Muscle of leg (tissue), 11 donors: ENCODE data around the gene RAB11FIP3. TPM values are rescaled to one million over a fixed set of nuclear protein-coding genes. Genes with fewer than 3 reads are reported as not detected.
"Not testable (repeated sequence)": the region's sequence is repeated elsewhere in the genome, so short reads cannot be mapped to it uniquely, and the experiment has no call there.

Source experiments
- DNase-seq: peaks from one replicate; pipeline ENCODE4 v3.0.0; 2013
- H3K27ac ChIP-seq: one replicate; pipeline ENCODE4 v1.5.1; 2013; ENCODE audit warnings: mild to moderate bottlenecking, low read length, control low read depth
- H3K27me3 ChIP-seq: one replicate; pipeline ENCODE4 v1.6.1; 2013; ENCODE audit warnings: low read length; ENCODE audit not compliant: control insufficient read depth, insufficient read depth
- H3K36me3 ChIP-seq: one replicate; pipeline ENCODE4 v1.6.1; 2013; ENCODE audit warnings: low read length; ENCODE audit not compliant: control insufficient read depth, insufficient read depth
- H3K4me1 ChIP-seq: one replicate; pipeline ENCODE4 v1.6.1; 2013; ENCODE audit warnings: low read length; ENCODE audit not compliant: control insufficient read depth, insufficient read depth
- H3K4me3 ChIP-seq: one replicate; pipeline ENCODE4 v1.5.1; 2013; ENCODE audit warnings: low read length, control low read depth
- H3K9me3 ChIP-seq: replicated peaks from 2 replicates; pipeline ENCODE4 v1.6.1; 2013; ENCODE audit warnings: low read depth, low read length; ENCODE audit not compliant: control insufficient read depth
- WGBS: methylation state at CpG from one replicate; pipeline ENCODE4 v1.1.5; 2013; ENCODE audit warnings: missing lambda C conversion rate; ENCODE audit not compliant: insufficient coverage; 5-methylcytosine and 5-hydroxymethylcytosine counted together
- polyA plus RNA-seq, 8 donors: library from polyadenylated mRNA; unstranded; fragments of 120-200 nt; gene quantifications; one replicate each; pipeline versions ENCODE4 v1.2.1 to v1.2.3, GENCODE V29; 2013; ENCODE audit warnings: inconsistent platforms in 1 of 8, low replicate concordance in 1 of 8; ENCODE audit not compliant: insufficient read length in 8 of 8, insufficient read depth in 1 of 8
- total RNA-seq: library from RNA; stranded (reverse); fragments of 120-200 nt; gene quantifications from one replicate; pipeline ENCODE4 v1.2.4, GENCODE V29; 2013

Gene RAB11FIP3
- total and polyA plus RNA-seq, 9 donors, result 13.9 to 35.8 (median 28.0) TPM

DNA sequence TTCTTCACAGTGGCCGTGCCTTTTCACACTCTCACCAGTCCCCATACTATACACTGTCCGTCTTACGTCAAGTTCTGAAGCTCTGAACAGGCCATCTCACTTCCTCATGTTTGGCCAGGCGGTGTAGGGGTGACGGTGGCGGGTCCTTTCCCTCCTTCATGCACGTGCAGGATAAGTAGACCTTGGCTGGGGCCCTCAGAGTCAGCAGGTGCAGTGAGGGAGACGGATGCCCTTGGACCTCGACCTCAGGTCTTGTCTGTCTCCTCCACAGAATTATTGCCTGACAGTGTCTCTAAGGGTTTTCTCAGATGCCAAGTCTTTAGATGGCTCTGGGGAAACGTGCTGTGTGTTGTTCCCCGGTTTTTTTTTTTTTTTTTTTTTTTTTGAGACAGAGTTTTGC, 37.6 kb downstream of the RAB11FIP3 start:
- Histone ChIP-seq H3K27me3 (no peaks in the 10 kb centered on the region), H3K36me3 (peaks cover 27% of the 10 kb centered on the region), H3K4me3 (no peak overlapping the region), H3K4me1 (peaks cover 14% of the 10 kb centered on the region), H3K27ac (no peak overlapping the region), H3K9me3 (no peaks in the 10 kb centered on the region)
- no peak for DNase-seq
- 78% methylated on average over 9 of the region's 11 CpGs for WGBS

DNA sequence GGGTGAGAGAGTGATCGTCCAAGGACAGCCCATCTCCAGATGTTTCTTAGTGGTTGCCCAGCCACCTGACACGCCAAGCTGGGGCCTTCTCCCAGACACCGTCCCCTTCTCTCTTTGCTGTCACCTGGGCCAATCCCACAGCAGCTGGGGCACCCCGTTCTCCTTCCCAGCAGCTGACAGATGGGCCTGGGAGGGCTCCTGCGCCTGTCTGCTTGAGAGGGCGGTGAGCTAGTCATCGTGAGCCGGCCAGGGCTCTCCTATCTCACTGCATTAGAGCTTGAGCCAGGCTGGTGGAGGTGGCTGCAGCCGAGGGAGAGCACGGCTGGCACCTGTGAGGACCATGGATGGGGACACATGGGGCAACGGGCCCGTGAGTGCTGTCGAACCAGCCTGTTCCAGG, 41.2 kb downstream of the RAB11FIP3 start:
- Histone ChIP-seq H3K27ac (no peak overlapping the region), H3K9me3 (no peaks in the 10 kb centered on the region), H3K36me3 (peaks cover 24% of the 10 kb centered on the region), H3K4me1 (peaks cover 22% of the 10 kb centered on the region), H3K27me3 (no peaks in the 10 kb centered on the region), H3K4me3 (no peak overlapping the region)
- no peak for DNase-seq
- WGBS, result 66% methylated on average over 12 of the region's 13 CpGs

- not testable (repeated sequence) for H3K9me3 ChIP-seq, H3K4me3 ChIP-seq, H3K27me3 ChIP-seq, DNase-seq
- WGBS, result 36% methylated on average over 12 of the region's 12 CpGs
- Histone ChIP-seq H3K4me1 (peaks cover 28% of the 10 kb centered on the region), H3K36me3 (peaks cover 19% of the 10 kb centered on the region), H3K27ac (peak overlapping the region; percentile 13)
Measured at GRCh38 chr16:467249-467871, 41.9 kb downstream of the RAB11FIP3 start.

DNA sequence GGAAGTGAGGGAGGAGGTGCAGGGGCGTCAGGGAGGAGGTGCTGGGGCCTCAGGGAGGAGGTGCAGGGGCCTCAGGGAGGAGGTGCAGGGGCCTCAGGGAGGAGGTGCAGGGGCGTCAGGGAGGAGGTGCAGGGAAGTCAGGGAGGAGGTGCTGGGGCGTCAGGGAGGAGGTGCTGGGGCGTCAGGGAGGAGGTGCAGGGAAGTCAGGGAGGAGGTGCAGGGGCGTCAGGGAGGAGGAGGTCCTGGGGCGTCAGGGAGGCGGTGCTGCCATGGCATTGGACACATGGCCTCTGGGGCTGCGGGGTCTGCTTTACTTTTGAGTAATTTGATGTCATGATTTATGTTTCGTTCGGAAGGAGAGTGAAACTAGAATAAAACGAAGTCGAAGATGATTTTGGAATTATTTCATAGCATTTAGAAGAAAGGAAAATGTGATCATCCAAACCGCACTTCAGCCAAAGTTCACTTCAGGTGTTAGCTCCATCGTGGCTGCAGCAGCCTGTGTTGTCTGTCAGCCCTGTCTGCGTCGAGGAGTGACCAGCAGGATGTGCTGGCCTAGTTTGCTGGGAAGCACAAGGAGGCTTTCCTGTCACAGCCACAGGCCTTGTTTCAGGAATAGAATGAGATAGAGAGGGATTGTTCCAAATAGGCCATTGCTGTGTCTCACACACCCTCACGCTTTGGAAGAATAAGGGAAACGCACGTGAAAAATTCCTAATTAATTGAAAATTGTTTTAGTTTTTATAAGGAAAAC, 42.8 kb downstream of the RAB11FIP3 start:
- H3K27me3 ChIP-seq, result no peaks in the 10 kb centered on the region
- peaks cover 15% of the 10 kb centered on the region for H3K36me3 ChIP-seq
- WGBS, result 68% methylated on average over 11 of the region's 19 CpGs
- H3K9me3 ChIP-seq, result no peaks in the 10 kb centered on the region
- H3K4me1 ChIP-seq, result peaks cover 31% of the 10 kb centered on the region
- no peak for DNase-seq
- H3K4me3 ChIP-seq, result no peak overlapping the region
- H3K27ac ChIP-seq, result no peak overlapping the region

DNA sequence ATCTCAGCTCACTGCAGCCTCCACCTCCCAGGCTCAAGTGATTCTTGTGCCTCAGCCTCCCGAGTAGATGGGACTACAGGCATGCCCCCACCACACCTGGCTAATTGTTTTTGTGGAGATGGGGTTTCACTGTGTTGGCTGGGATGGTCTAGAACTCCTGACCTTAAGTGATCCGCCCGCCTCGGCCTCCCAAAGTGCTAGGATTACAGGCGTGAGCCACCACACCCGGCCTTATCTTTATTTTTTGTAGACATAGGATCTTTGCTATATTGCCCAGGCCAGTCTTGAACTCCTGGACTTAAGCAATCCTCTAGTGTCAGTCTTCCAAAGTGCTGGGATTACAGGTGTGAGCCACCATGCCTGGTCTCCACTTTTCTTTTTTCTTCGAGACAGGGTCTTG, 44.0 kb downstream of the RAB11FIP3 start:
- H3K9me3 ChIP-seq, H3K36me3 ChIP-seq, DNase-seq, H3K27ac ChIP-seq, H3K4me3 ChIP-seq, H3K27me3 ChIP-seq: not testable (repeated sequence)
- peaks cover 31% of the 10 kb centered on the region for H3K4me1 ChIP-seq
- 96% methylated on average over 6 of the region's 7 CpGs for WGBS

DNA sequence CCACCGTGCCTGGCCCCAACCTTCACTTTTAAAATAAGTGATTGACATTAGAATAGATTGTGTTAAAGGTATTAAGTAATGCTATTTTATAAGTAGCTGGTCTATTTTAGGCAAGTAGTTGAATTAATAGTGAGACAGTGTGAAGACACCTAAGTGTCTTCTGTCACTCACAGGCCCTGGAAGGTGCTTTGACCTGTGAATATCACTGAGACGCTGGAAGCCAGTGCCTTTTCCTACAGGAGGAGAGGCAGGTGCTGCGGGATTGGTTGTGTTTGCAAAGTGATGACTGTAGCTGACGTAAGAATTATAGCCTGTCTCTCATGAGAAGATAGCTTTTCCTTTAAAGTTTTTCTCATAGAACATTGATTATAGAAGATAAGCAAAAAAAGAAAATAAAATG, 45.0 kb downstream of the RAB11FIP3 start:
- Histone ChIP-seq H3K4me1 (peaks cover 31% of the 10 kb centered on the region), H3K27me3 (no peaks in the 10 kb centered on the region), H3K9me3 (no peaks in the 10 kb centered on the region), H3K36me3 (peaks cover 8% of the 10 kb centered on the region), H3K27ac (no peak overlapping the region), H3K4me3 (no peak overlapping the region)
- DNase-seq, result no peak
- WGBS, result 67% methylated on average over 1 of the region's 4 CpGs

- Histone ChIP-seq H3K36me3 (peaks cover 8% of the 10 kb centered on the region), H3K9me3 (no peaks in the 10 kb centered on the region), H3K4me3 (no peak overlapping the region), H3K4me1 (peaks cover 26% of the 10 kb centered on the region), H3K27me3 (no peaks in the 10 kb centered on the region), H3K27ac (peak overlapping the region; percentile 47)
- 74% methylated on average over 25 of the region's 32 CpGs for WGBS
- peak; percentile 64 for DNase-seq
Measured at GRCh38 chr16:471353-472198, 46.1 kb downstream of the RAB11FIP3 start.

DNA sequence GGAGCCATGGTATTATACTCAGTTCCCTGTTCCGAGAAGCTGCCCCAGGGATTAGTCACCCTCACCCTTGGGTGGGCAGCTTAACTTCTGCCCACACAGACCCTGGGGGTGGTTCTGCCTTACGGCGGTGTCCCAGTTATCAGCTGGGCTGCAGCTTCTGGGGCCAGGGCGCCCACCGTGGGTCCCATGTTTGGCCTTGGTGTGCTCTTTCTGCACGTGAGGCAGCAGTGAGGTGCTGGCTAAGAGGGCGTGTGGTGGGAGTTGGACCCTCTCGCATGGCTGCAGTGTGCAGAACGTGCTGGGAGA, 46.7 kb downstream of the RAB11FIP3 start:
- Histone ChIP-seq H3K4me3 (no peak overlapping the region), H3K4me1 (peaks cover 20% of the 10 kb centered on the region), H3K27me3 (no peaks in the 10 kb centered on the region), H3K9me3 (no peaks in the 10 kb centered on the region), H3K27ac (peak overlapping the region; percentile 47), H3K36me3 (peaks cover 8% of the 10 kb centered on the region)
- 96% methylated on average over 8 of the region's 9 CpGs for WGBS
- no peak for DNase-seq

GRCh38 chr16:473046-474043, 47.9 kb downstream of the RAB11FIP3 start:
- peaks cover 19% of the 10 kb centered on the region for H3K4me1 ChIP-seq
- DNase-seq, result no peak
- no peaks in the 10 kb centered on the region for H3K27me3 ChIP-seq
- peaks cover 8% of the 10 kb centered on the region for H3K36me3 ChIP-seq
- no peaks in the 10 kb centered on the region for H3K9me3 ChIP-seq
- WGBS, result 93% methylated on average over 14 of the region's 32 CpGs
- H3K27ac ChIP-seq, result no peak overlapping the region
- no peak overlapping the region for H3K4me3 ChIP-seq
